GM23338 (cell line): ENCODE measurements around the gene UNC5A.

Source experiments
- CTCF ChIP-seq, 2 experiments: fragments of 200-600 bp in 1 of 2; sonication (generic) in 1 of 2; conservative IDR thresholded peaks; 2 replicates each; pipeline versions ENCODE4 v1.5.1 to v1.6.1; 2016 to 2017; ENCODE audit warnings: antibody characterized with exemption in 2 of 2, low read depth in 2 of 2, mild to moderate bottlenecking in 2 of 2, moderate library complexity in 1 of 2
- EZH2 ChIP-seq: fragments of 200-600 bp; sonication (generic); IDR thresholded peaks from one replicate; pipeline ENCODE4 v1.8.0; 2017; ENCODE audit warnings: antibody characterized with exemption, mild to moderate bottlenecking, low read depth; ENCODE audit not compliant: unreplicated experiment
- POLR2AphosphoS5 ChIP-seq: IDR thresholded peaks from 2 replicates; pipeline ENCODE4 v1.6.1; 2016; ENCODE audit warnings: antibody characterized with exemption, low read depth

DNA sequence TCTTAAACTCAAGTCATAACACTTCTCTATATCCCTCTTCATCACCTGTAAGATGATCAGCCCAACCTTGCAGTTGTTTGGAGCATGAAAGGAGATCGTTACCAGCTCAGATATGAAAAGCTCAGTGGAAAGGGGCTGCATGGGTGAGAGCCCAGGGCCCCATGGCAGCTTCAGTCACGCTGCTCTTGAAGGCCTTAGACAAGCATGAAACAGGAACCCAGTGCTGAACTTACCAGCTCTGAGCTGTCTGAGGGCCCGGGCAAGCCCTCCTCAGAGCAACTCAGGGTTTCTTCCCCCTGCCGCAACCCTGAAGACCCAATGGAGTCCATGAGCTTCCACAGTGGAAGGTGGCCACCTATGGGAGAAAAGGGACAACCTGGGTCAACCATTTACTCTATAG lies 85.5 kb downstream of the UNC5A start:
- no peak for TF ChIP-seq CTCF (conservative IDR thresholded peaks at IDR 0.05; ENCODE audit: low read depth in 2 of 2)
- no peak for TF ChIP-seq EZH2
- TF ChIP-seq POLR2AphosphoS5, result no peak
